SK-N-SH treated with all-trans-retinoic acid at 6 μM for 48 hours (cell line): Measurements from ENCODE around the gene CPN1.

Experiments
- ARNTL ChIP-seq: fragments of 450-650 bp; formaldehyde crosslinking; IDR thresholded peaks from 2 replicates; pipeline ENCODE4 v1.5.0; 2020; ENCODE audit warnings: low read depth, mild to moderate bottlenecking, moderate library complexity, borderline replicate concordance
- BACH2 ChIP-seq: fragments of 250-450 bp; sonication (Bioruptor Pico); IDR thresholded peaks from 2 replicates; pipeline ENCODE4 v1.9.0; 2021; ENCODE audit warnings: mild to moderate bottlenecking, borderline replicate concordance
- CSDC2 ChIP-seq: fragments of 250-450 bp; sonication (Bioruptor Pico); IDR thresholded peaks from 2 replicates; pipeline ENCODE4 v1.5.0; 2020; ENCODE audit warnings: mild to moderate bottlenecking, moderate library complexity
- CSRNP3 ChIP-seq: fragments of 250-450 bp; sonication (Bioruptor Pico); IDR thresholded peaks from 2 replicates; pipeline ENCODE4 v1.5.1; 2021; ENCODE audit warnings: mild to moderate bottlenecking, moderate library complexity
- OSR1 ChIP-seq: fragments of 250-450 bp; sonication (Bioruptor Pico); IDR thresholded peaks from 2 replicates; pipeline ENCODE4 v1.8.0; 2022; ENCODE audit warnings: moderate library complexity, mild to moderate bottlenecking, inconsistent platforms
- POU6F1 ChIP-seq: fragments of 250-450 bp; sonication (Bioruptor Pico); IDR thresholded peaks from 2 replicates; pipeline ENCODE4 v1.8.0; 2021; ENCODE audit warnings: low read depth, mild to moderate bottlenecking, moderate library complexity, borderline replicate concordance
- PPARA ChIP-seq: fragments of 250-450 bp; sonication (Bioruptor Pico); IDR thresholded peaks from 2 replicates; pipeline ENCODE4 v1.5.0; 2020; ENCODE audit warnings: mild to moderate bottlenecking, borderline replicate concordance
- RARB ChIP-seq: fragments of 250-450 bp; sonication (Bioruptor Pico); IDR thresholded peaks from 2 replicates; pipeline ENCODE4 v1.8.0; 2021; ENCODE audit warnings: mild to moderate bottlenecking, moderate library complexity
- ZNF565 ChIP-seq: fragments of 450-650 bp; formaldehyde crosslinking; conservative IDR thresholded peaks from 2 replicates; pipeline ENCODE4 v1.5.0; 2020; ENCODE audit warnings: low read depth, mild to moderate bottlenecking, moderate library complexity

GRCh38 chr10:100021322-100021721 is 60.3 kb downstream of the CPN1 start:
- TF ChIP-seq ARNTL (CRISPR knock-in tag) (no peak), CSDC2 (no peak), RARB (CRISPR knock-in tag) (no peak), ZNF565 (CRISPR knock-in tag) (no peak), CSRNP3 (no peak), PPARA (CRISPR knock-in tag) (no peak), OSR1 (CRISPR knock-in tag) (no peak), BACH2 (no peak), POU6F1 (CRISPR knock-in tag) (no peak)
